Natural killer cell (primary cell): ENCODE data around the gene ZFYVE26. TPM values are rescaled to one million over a fixed set of nuclear protein-coding genes. Genes with fewer than 3 reads are reported as not detected.

Experiments used
- ATAC-seq, 3 donors: fragments of 150-1000 bp in 2 of 3; fragments of 200-7000 bp in 1 of 3; cut with Tn5 transposase; 1 replicate in 1 of 3; 2 replicates in 2 of 3; pipeline ENCODE4 v1.10.0; 2021; ENCODE audit warnings: mild to moderate bottlenecking in 2 of 3, moderate library complexity in 2 of 3
- DNase-seq, 2 donors: peaks; one replicate each; pipeline versions ENCODE4 v3.0.0 to v3.0.0-alpha.2; 2013 to 2021; ENCODE audit warnings: mixed read lengths in 1 of 2
- H3K27ac ChIP-seq: one replicate; pipeline ENCODE4 v1.5.1; 2013; ENCODE audit warnings: mild to moderate bottlenecking, low read length
- H3K27me3 ChIP-seq: one replicate; pipeline ENCODE4 v1.6.1; 2013; ENCODE audit warnings: low read length; ENCODE audit not compliant: control insufficient read depth, insufficient read depth
- H3K36me3 ChIP-seq: one replicate; pipeline ENCODE4 v1.6.1; 2013; ENCODE audit warnings: low read length; ENCODE audit not compliant: control insufficient read depth, insufficient read depth
- H3K4me1 ChIP-seq: one replicate; pipeline ENCODE4 v1.6.1; 2013; ENCODE audit warnings: low read length; ENCODE audit not compliant: control insufficient read depth, insufficient read depth
- H3K4me3 ChIP-seq: one replicate; pipeline ENCODE4 v1.5.1; 2013; ENCODE audit warnings: low read length
- H3K9me3 ChIP-seq: one replicate; pipeline ENCODE4 v1.6.1; 2013; ENCODE audit warnings: low read length; ENCODE audit not compliant: control insufficient read depth, insufficient read depth
- H3K27ac Mint-ChIP-seq, 2 donors: one replicate each; pipeline ENCODE4 v1.8.0; 2022; ENCODE audit warnings: mild to moderate bottlenecking in 2 of 2, mixed read lengths in 2 of 2, moderate library complexity in 1 of 2
- H3K27me3 Mint-ChIP-seq, 2 donors: one replicate each; pipeline ENCODE4 v1.8.0; 2022; ENCODE audit warnings: low read depth in 2 of 2, mixed read lengths in 2 of 2
- H3K36me3 Mint-ChIP-seq: one replicate; pipeline ENCODE4 v1.8.0; 2022; ENCODE audit warnings: mixed read lengths
- H3K4me1 Mint-ChIP-seq, 2 donors: one replicate each; pipeline ENCODE4 v1.8.0; 2022; ENCODE audit warnings: mixed read lengths in 2 of 2
- H3K4me3 Mint-ChIP-seq: one replicate; pipeline ENCODE4 v1.8.0; 2022; ENCODE audit warnings: mild to moderate bottlenecking, moderate library complexity, mixed read lengths
- H3K9me3 Mint-ChIP-seq, 2 donors: one replicate each; pipeline ENCODE4 v1.8.0; 2022; ENCODE audit warnings: mixed read lengths in 2 of 2
- WGBS: methylation state at CpG from one replicate; pipeline ENCODE4 v1.1.7; 2013; ENCODE audit warnings: missing lambda C conversion rate; ENCODE audit not compliant: insufficient coverage; 5-methylcytosine and 5-hydroxymethylcytosine counted together
- intact Hi-C: fragments of 100-400 bp; cut with micrococcal nuclease; formaldehyde crosslinking; loops from one replicate; pipeline ENCODE4 v1.14.2; 2022
- total RNA-seq, 4 donors: library from RNA; stranded (reverse); fragments of 120-200 nt in 1 of 4; gene quantifications; one replicate each; pipeline versions ENCODE4 v1.2.3 to v1.2.4, GENCODE V29; 2013 to 2022
- TF ChIP-seq, protein P1 (sequence below): fragments of 200-600 bp; IDR thresholded peaks from one replicate; pipeline ENCODE4 v1.8.0; 2022; ENCODE audit warnings: antibody characterized with exemption

Gene ZFYVE26
- total RNA-seq, 3 donors from 2014 or later (not counting 1 experiment from before 2014, with no cell fraction given), result 31.0 to 45.9 (median 35.5) TPM

DNA sequence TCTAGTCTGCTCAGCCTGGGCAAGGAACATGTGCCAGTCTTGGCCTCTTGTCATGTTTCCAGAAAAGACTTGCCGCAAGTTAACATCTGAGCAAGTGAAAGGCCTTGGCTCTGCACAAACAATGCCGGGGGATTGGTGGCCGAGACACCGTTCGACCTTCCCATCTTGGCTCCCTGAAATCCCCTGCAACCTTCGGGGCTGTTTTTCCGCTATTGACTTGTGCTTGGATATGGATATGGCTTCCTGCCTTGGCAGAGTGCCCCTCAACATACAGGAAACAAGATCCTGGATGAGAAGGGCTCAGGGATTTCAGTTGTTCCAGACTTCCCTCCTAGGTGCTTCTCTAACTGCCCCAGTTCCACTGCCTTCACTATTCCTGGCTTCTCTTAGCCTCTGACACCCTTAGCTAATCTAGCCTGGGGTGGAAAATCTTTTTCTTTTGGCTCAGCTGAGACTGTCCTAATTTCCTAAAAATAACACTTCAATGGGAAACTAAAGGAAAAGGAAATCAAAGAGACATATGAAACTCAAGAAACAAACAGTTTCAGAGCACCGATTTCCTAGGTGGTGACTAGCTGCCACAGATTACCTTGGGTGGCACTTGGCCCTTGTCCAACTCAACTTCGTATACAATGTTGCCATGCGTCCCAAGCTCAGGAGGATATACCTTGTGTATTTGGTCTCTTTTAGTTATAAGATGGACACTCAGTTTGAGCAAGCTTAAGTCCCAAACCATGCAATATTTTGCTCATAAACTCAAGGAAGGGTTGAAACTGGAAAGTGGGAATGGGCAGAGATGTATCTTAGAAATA is 80.8 kb downstream of the ZFYVE26 start:
- no peaks in the 10 kb centered on the region for H3K4me1 Mint-ChIP-seq
- TF ChIP-seq, protein P1, sequence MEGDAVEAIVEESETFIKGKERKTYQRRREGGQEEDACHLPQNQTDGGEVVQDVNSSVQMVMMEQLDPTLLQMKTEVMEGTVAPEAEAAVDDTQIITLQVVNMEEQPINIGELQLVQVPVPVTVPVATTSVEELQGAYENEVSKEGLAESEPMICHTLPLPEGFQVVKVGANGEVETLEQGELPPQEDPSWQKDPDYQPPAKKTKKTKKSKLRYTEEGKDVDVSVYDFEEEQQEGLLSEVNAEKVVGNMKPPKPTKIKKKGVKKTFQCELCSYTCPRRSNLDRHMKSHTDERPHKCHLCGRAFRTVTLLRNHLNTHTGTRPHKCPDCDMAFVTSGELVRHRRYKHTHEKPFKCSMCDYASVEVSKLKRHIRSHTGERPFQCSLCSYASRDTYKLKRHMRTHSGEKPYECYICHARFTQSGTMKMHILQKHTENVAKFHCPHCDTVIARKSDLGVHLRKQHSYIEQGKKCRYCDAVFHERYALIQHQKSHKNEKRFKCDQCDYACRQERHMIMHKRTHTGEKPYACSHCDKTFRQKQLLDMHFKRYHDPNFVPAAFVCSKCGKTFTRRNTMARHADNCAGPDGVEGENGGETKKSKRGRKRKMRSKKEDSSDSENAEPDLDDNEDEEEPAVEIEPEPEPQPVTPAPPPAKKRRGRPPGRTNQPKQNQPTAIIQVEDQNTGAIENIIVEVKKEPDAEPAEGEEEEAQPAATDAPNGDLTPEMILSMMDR, result no peak
- WGBS, result 93% methylated on average over 10 of the region's 10 CpGs
- H3K27ac Mint-ChIP-seq, result no peak overlapping the region
- DNase-seq, result no peak
- intact Hi-C loops, result no loop called here
- Histone ChIP-seq H3K9me3 (no peaks in the 10 kb centered on the region), H3K4me3 (no peak overlapping the region), H3K27ac (no peak overlapping the region), H3K36me3 (no peaks in the 10 kb centered on the region), H3K4me1 (no peaks in the 10 kb centered on the region), H3K27me3 (no peaks in the 10 kb centered on the region)
- no peaks in the 10 kb centered on the region for H3K9me3 Mint-ChIP-seq
- no peaks in the 10 kb centered on the region for H3K27me3 Mint-ChIP-seq
- no peaks in the 10 kb centered on the region for H3K36me3 Mint-ChIP-seq
- no peak overlapping the region for H3K4me3 Mint-ChIP-seq
- no peak for ATAC-seq

DNA sequence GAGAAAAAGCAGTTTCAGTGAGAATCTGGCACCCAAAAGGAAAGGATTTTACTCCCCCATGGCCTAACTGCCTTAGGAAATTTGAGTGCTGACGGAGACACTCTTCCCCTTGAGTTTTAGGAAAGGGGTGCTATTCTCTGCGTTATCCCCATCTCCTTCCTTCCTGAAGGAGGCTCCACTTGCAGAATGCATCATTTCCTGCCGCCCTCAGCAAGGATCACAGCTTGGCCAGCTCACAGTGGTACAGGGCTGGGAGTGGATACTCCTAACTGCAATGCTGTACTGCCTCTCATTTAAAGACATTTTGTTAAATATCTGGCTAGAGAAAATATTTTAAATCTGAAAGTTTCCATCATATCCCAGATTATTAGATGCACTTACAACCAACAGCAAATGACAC is 81.7 kb downstream of the ZFYVE26 start:
- H3K27me3 Mint-ChIP-seq, result no peaks in the 10 kb centered on the region

DNA sequence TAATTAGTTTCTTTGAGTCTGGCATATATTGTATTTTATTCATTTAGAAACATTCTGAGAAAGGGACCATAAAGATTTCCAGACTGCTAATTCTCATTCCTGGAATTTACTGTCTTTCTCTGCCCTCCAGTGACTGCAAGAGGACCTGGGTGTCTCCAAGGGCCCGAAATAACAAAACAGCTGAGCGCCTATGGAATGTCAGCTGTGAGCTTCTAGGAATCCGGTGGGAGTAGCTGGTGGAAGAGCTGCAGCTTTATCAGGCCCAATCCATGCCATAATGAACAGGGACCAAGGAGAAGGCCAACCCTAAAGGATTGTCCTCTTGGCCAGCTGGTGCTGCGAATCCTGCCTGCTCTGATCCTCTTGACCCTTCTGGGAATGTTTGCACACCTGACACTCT is 82.8 kb downstream of the ZFYVE26 start:
- DNase-seq (no peak), ATAC-seq (no peak)
- Mint-ChIP-seq H3K9me3 (no peaks in the 10 kb centered on the region), H3K4me1 (no peaks in the 10 kb centered on the region), H3K27ac (no peak overlapping the region), H3K36me3 (no peaks in the 10 kb centered on the region), H3K27me3 (no peaks in the 10 kb centered on the region), H3K4me3 (no peak overlapping the region)
- TF ChIP-seq, protein P1, result no peak
- Histone ChIP-seq H3K4me1 (no peaks in the 10 kb centered on the region), H3K4me3 (no peak overlapping the region), H3K9me3 (no peaks in the 10 kb centered on the region), H3K36me3 (no peaks in the 10 kb centered on the region), H3K27ac (no peak overlapping the region), H3K27me3 (no peaks in the 10 kb centered on the region)
- 96% methylated on average over 4 of the region's 4 CpGs for WGBS
- intact Hi-C loops, result no loop called here

More for the DNA sequence above, 81.7 kb downstream of the ZFYVE26 start:
- intact Hi-C loops, result no loop called here
- Histone ChIP-seq H3K4me3 (no peak overlapping the region), H3K36me3 (no peaks in the 10 kb centered on the region), H3K9me3 (no peaks in the 10 kb centered on the region), H3K27ac (no peak overlapping the region), H3K27me3 (no peaks in the 10 kb centered on the region), H3K4me1 (no peaks in the 10 kb centered on the region)
- DNase-seq (no peak), ATAC-seq (no peak)
- Mint-ChIP-seq H3K36me3 (no peaks in the 10 kb centered on the region), H3K27ac (no peak overlapping the region), H3K4me3 (no peak overlapping the region), H3K4me1 (no peaks in the 10 kb centered on the region), H3K9me3 (no peaks in the 10 kb centered on the region)
- WGBS, result 84% methylated on average over 3 of the region's 3 CpGs
- TF ChIP-seq, protein P1, result no peak
